ENCODE results near the gene PAK1. TPM values are rescaled to one million over a fixed set of nuclear protein-coding genes. Genes with fewer than 3 reads are reported as not detected.

Gene PAK1
- polyA plus RNA-seq, 3 donors = 128 to 195 (median 134) TPM

- Histone ChIP-seq H3K79me2 (ENCODE audit: insufficient read depth, low read length) (peaks cover 100% of the 10 kb centered on the region), H2AFZ (ENCODE audit: insufficient read depth, low read depth, low read length, poor library complexity, severe bottlenecking) (no peak overlapping the region), H3K9ac (ENCODE audit: insufficient read depth, low read length, poor library complexity, severe bottlenecking) (no peak overlapping the region), H3K4me2 (replicated peaks; ENCODE audit: extremely low read depth, low read length, poor library complexity, severe bottlenecking) (no peak overlapping the region), H3K4me3 (replicated peaks in 1 of 3; ENCODE audit: low read depth in 2 of 3, low read length in 3 of 3) (no peak overlapping the region), H3K27me3 (ENCODE audit: control insufficient read depth in 2 of 2, insufficient read depth in 2 of 2, low read length in 2 of 2) (no peaks in the 10 kb centered on the region), H4K20me1 (ENCODE audit: insufficient read depth, low read length) (peaks cover 100% of the 10 kb centered on the region), H3K4me1 (ENCODE audit: control insufficient read depth in 1 of 2, insufficient read depth in 2 of 2, low read length in 2 of 2) (peaks cover 7 to 24% of the 10 kb centered on the region in 2 donors), H3K27ac (ENCODE audit: low read depth in 1 of 2, low read length in 2 of 2) (peak overlapping the region in 1 of 2 donors; percentile 55), H3K36me3 (replicated peaks in 1 of 2; ENCODE audit: control insufficient read depth in 1 of 2, insufficient read depth in 2 of 2, low read length in 2 of 2) (peaks cover 7 to 27% of the 10 kb centered on the region in 2 donors), H3K9me3 (replicated peaks in 1 of 2; ENCODE audit: control insufficient read depth in 1 of 2, insufficient read depth in 1 of 2, low read length in 2 of 2) (no peaks in the 10 kb centered on the region)
- Mint-ChIP-seq H3K9me3 (no peaks in the 10 kb centered on the region), H3K36me3 (peaks cover 10 to 27% of the 10 kb centered on the region in 2 donors), H3K4me1 (peaks cover 19% of the 10 kb centered on the region), H3K27ac (no peak overlapping the region), H3K4me3 (no peak overlapping the region), H3K27me3 (ENCODE audit: low read depth in 3 of 3) (no peaks in the 10 kb centered on the region)
- no CpG with 5 or more reads among the region's 1 CpG for WGBS (ENCODE audit: insufficient coverage)
- intact Hi-C loops (cut with micrococcal nuclease) = no loop called here
- DNase-seq = no peak
- no peak for TF ChIP-seq CTCF (IDR thresholded peaks at IDR 0.05)
These were observed 76.3 kb downstream of the PAK1 start for GRCh38 chr11:77397631-77398030.

- intact Hi-C loops (cut with micrococcal nuclease) = no loop called here
- H3K79me2 ChIP-seq (ENCODE audit: insufficient read depth, low read length) = peaks cover 100% of the 10 kb centered on the region
- H2AFZ ChIP-seq (ENCODE audit: insufficient read depth, low read depth, low read length, poor library complexity, severe bottlenecking) = no peak overlapping the region
- H3K9me3 ChIP-seq (replicated peaks in 1 of 2; ENCODE audit: control insufficient read depth in 1 of 2, insufficient read depth in 1 of 2, low read length in 2 of 2) = no peaks in the 10 kb centered on the region
- H3K4me1 Mint-ChIP-seq = peaks cover 12% of the 10 kb centered on the region
- no peaks in the 10 kb centered on the region for H3K27me3 Mint-ChIP-seq (ENCODE audit: low read depth in 3 of 3)
- H3K4me3 Mint-ChIP-seq = no peak overlapping the region
- H4K20me1 ChIP-seq (ENCODE audit: insufficient read depth, low read length) = peaks cover 100% of the 10 kb centered on the region
- no peak overlapping the region for H3K4me2 ChIP-seq (replicated peaks; ENCODE audit: extremely low read depth, low read length, poor library complexity, severe bottlenecking)
- no peak overlapping the region for H3K4me3 ChIP-seq (replicated peaks in 1 of 3; ENCODE audit: low read depth in 2 of 3, low read length in 3 of 3)
- peaks cover 0 to 18% of the 10 kb centered on the region in 2 donors for H3K4me1 ChIP-seq (ENCODE audit: control insufficient read depth in 1 of 2, insufficient read depth in 2 of 2, low read length in 2 of 2)
- no peak for TF ChIP-seq CTCF (IDR thresholded peaks at IDR 0.05)
- no CpG with 5 or more reads among the region's 2 CpGs for WGBS (ENCODE audit: insufficient coverage)
- H3K9me3 Mint-ChIP-seq = no peaks in the 10 kb centered on the region
- no peak for DNase-seq
- peaks cover 17 to 33% of the 10 kb centered on the region in 2 donors for H3K36me3 Mint-ChIP-seq
- no peak overlapping the region for H3K27ac Mint-ChIP-seq
- peak overlapping the region in 1 of 2 donors; percentile 55 for H3K27ac ChIP-seq (ENCODE audit: low read depth in 1 of 2, low read length in 2 of 2)
- peaks cover 12 to 34% of the 10 kb centered on the region in 2 donors for H3K36me3 ChIP-seq (replicated peaks in 1 of 2; ENCODE audit: control insufficient read depth in 1 of 2, insufficient read depth in 2 of 2, low read length in 2 of 2)
- H3K9ac ChIP-seq (ENCODE audit: insufficient read depth, low read length, poor library complexity, severe bottlenecking) = no peak overlapping the region
- H3K27me3 ChIP-seq (ENCODE audit: control insufficient read depth in 2 of 2, insufficient read depth in 2 of 2, low read length in 2 of 2) = no peaks in the 10 kb centered on the region
These were observed 77.0 kb downstream of the PAK1 start for GRCh38 chr11:77396911-77397310.
